IPS DF 6.9 (cell line): ENCODE data around the gene SLIT3.
A peak's percentile ranks its signal among the peaks of the same experiment; 100 is the strongest.

ENCODE experiments used
- DNase-seq: peaks from one replicate; pipeline ENCODE4 v3.0.0-alpha.2; 2013; ENCODE audit warnings: low read depth, low spot score
- H3K27ac ChIP-seq: one replicate; pipeline ENCODE4 v1.5.1; 2013; ENCODE audit warnings: low read length, control low read depth
- H3K27me3 ChIP-seq: 2 replicates; pipeline ENCODE4 v1.6.1; 2013; ENCODE audit warnings: mild to moderate bottlenecking, low read length; ENCODE audit not compliant: control insufficient read depth, insufficient read depth
- H3K36me3 ChIP-seq: 2 replicates; pipeline ENCODE4 v1.6.1; 2013; ENCODE audit warnings: low read length; ENCODE audit not compliant: control insufficient read depth, insufficient read depth
- H3K4me1 ChIP-seq: 2 replicates; pipeline ENCODE4 v1.6.1; 2013; ENCODE audit warnings: low read length; ENCODE audit not compliant: control insufficient read depth, insufficient read depth
- H3K4me3 ChIP-seq: 2 replicates; pipeline ENCODE4 v1.5.1; 2013; ENCODE audit warnings: mild to moderate bottlenecking, low read length
- H3K9me3 ChIP-seq: 2 replicates; pipeline ENCODE4 v1.6.1; 2013; ENCODE audit warnings: low read length, inconsistent platforms; ENCODE audit not compliant: control insufficient read depth, insufficient read depth
- WGBS: extraction: QIAGEN DNeasy Blood & Tissue Kit; methylation state at CpG from one replicate; pipeline ENCODE4 v1.1.7; 2013; ENCODE audit warnings: mixed read lengths, missing lambda C conversion rate; ENCODE audit not compliant: insufficient read length, insufficient coverage; 5-methylcytosine and 5-hydroxymethylcytosine counted together

The SLIT3 gene

GRCh38 chr5:168832308-168832707, 468.6 kb downstream of the SLIT3 start:
- peaks cover 24% of the 10 kb centered on the region for H3K27me3 ChIP-seq
- no CpG with 5 or more reads among the region's 6 CpGs for WGBS
- no peak overlapping the region for H3K27ac ChIP-seq
- no peaks in the 10 kb centered on the region for H3K36me3 ChIP-seq
- DNase-seq, result no peak
- H3K4me1 ChIP-seq, result peaks cover 1% of the 10 kb centered on the region; the same call in 1 of the 2 replicates
- H3K4me3 ChIP-seq, result no peak overlapping the region
- H3K9me3 ChIP-seq, result no peaks in the 10 kb centered on the region

- DNase-seq, result no peak
- Histone ChIP-seq H3K27ac (no peak overlapping the region), H3K4me3 (no peak overlapping the region), H3K36me3 (no peaks in the 10 kb centered on the region), H3K27me3 (peaks cover 23% of the 10 kb centered on the region), H3K9me3 (no peaks in the 10 kb centered on the region), H3K4me1 (peaks cover 1% of the 10 kb centered on the region; the same call in 1 of the 2 replicates)
- no CpG with 5 or more reads among the region's 7 CpGs for WGBS
These were observed 469.6 kb downstream of the SLIT3 start for GRCh38 chr5:168831383-168831782.

GRCh38 chr5:168830833-168831232, 470.1 kb downstream of the SLIT3 start:
- peaks cover 1% of the 10 kb centered on the region; the same call in 1 of the 2 replicates for H3K4me1 ChIP-seq
- H3K36me3 ChIP-seq, result no peaks in the 10 kb centered on the region
- no peak overlapping the region for H3K4me3 ChIP-seq
- H3K27me3 ChIP-seq, result peaks cover 17% of the 10 kb centered on the region
- DNase-seq, result no peak
- WGBS, result no CpG with 5 or more reads among the region's 3 CpGs
- H3K27ac ChIP-seq, result no peak overlapping the region
- H3K9me3 ChIP-seq, result no peaks in the 10 kb centered on the region

GRCh38 chr5:168829922-168830417, 471.0 kb downstream of the SLIT3 start:
- Histone ChIP-seq H3K27ac (no peak overlapping the region), H3K4me3 (no peak overlapping the region), H3K27me3 (peaks cover 17% of the 10 kb centered on the region), H3K4me1 (peaks cover 1% of the 10 kb centered on the region; the same call in 1 of the 2 replicates), H3K36me3 (no peaks in the 10 kb centered on the region), H3K9me3 (no peaks in the 10 kb centered on the region)
- no peak for DNase-seq
- no CpG with 5 or more reads among the region's 4 CpGs for WGBS

- WGBS, result no CpG with 5 or more reads among the region's 5 CpGs
- Histone ChIP-seq H3K27me3 (peaks cover 17% of the 10 kb centered on the region), H3K4me1 (peaks cover 1% of the 10 kb centered on the region; the same call in 1 of the 2 replicates), H3K9me3 (no peaks in the 10 kb centered on the region), H3K36me3 (no peaks in the 10 kb centered on the region), H3K27ac (no peak overlapping the region), H3K4me3 (no peak overlapping the region)
- no peak for DNase-seq
These were observed 471.9 kb downstream of the SLIT3 start for GRCh38 chr5:168829044-168829443.

- DNase-seq, result peak; percentile 22
- no peaks in the 10 kb centered on the region for H3K9me3 ChIP-seq
- no peak overlapping the region for H3K4me3 ChIP-seq
- H3K27ac ChIP-seq, result no peak overlapping the region
- WGBS, result no CpG with 5 or more reads among the region's 3 CpGs
- peaks cover 11% of the 10 kb centered on the region; the same call in 1 of the 2 replicates for H3K27me3 ChIP-seq
- H3K4me1 ChIP-seq, result no peaks in the 10 kb centered on the region
- no peaks in the 10 kb centered on the region for H3K36me3 ChIP-seq
These were observed 473.3 kb downstream of the SLIT3 start for GRCh38 chr5:168827636-168828035.

GRCh38 chr5:168826246-168826725, 474.7 kb downstream of the SLIT3 start:
- Histone ChIP-seq H3K4me3 (no peak overlapping the region), H3K27ac (no peak overlapping the region), H3K27me3 (peaks cover 4% of the 10 kb centered on the region; the same call in 1 of the 2 replicates), H3K36me3 (no peaks in the 10 kb centered on the region), H3K9me3 (no peaks in the 10 kb centered on the region), H3K4me1 (no peaks in the 10 kb centered on the region)
- DNase-seq, result no peak
- no CpG with 5 or more reads among the region's 7 CpGs for WGBS

- Histone ChIP-seq H3K36me3 (no peaks in the 10 kb centered on the region), H3K4me1 (peaks cover 2% of the 10 kb centered on the region; the same call in 1 of the 2 replicates), H3K27ac (no peak overlapping the region), H3K4me3 (no peak overlapping the region), H3K9me3 (no peaks in the 10 kb centered on the region), H3K27me3 (no peaks in the 10 kb centered on the region; the same call in 1 of the 2 replicates)
- no peak for DNase-seq
- WGBS, result no CpG with 5 or more reads among the region's 10 CpGs
These were observed 478.1 kb downstream of the SLIT3 start for GRCh38 chr5:168822745-168823281.

- Histone ChIP-seq H3K36me3 (no peaks in the 10 kb centered on the region), H3K27ac (no peak overlapping the region), H3K4me1 (peaks cover 2% of the 10 kb centered on the region; the same call in 1 of the 2 replicates), H3K9me3 (no peaks in the 10 kb centered on the region), H3K4me3 (no peak overlapping the region), H3K27me3 (no peaks in the 10 kb centered on the region; the same call in 1 of the 2 replicates)
- WGBS, result no CpG with 5 or more reads among the region's 4 CpGs
- no peak for DNase-seq
These were observed 478.6 kb downstream of the SLIT3 start for GRCh38 chr5:168822248-168822744.

- Histone ChIP-seq H3K4me3 (no peak overlapping the region), H3K27ac (no peak overlapping the region), H3K27me3 (no peaks in the 10 kb centered on the region; the same call in 1 of the 2 replicates), H3K4me1 (peaks cover 2% of the 10 kb centered on the region; the same call in 1 of the 2 replicates), H3K9me3 (no peaks in the 10 kb centered on the region), H3K36me3 (no peaks in the 10 kb centered on the region)
- WGBS, result 100% methylated on average over 2 of the region's 5 CpGs
- no peak for DNase-seq
These were observed 480.1 kb downstream of the SLIT3 start for GRCh38 chr5:168820874-168821273.
